Liver (tissue), 3 donors: Measurements from ENCODE around the gene MRPL52.

Experiments used
- EGR1 ChIP-seq, 2 donors: IDR thresholded peaks; 2 replicates each; pipeline ENCODE4 v1.6.1; 2016 to 2018; ENCODE audit warnings: antibody characterized with exemption in 2 of 2, low read depth in 2 of 2
- GABPA ChIP-seq, 2 donors: IDR thresholded peaks in 1 of 2; conservative IDR thresholded peaks in 1 of 2; 2 replicates each; pipeline ENCODE4 v1.6.1; 2016; ENCODE audit warnings: antibody characterized with exemption in 2 of 2, mild to moderate bottlenecking in 1 of 2, moderate library complexity in 1 of 2
- HNF4G ChIP-seq: IDR thresholded peaks from 2 replicates; pipeline ENCODE4 v1.6.1; 2016; ENCODE audit warnings: antibody characterized with exemption
- JUND ChIP-seq, 2 donors: IDR thresholded peaks; 2 replicates each; pipeline ENCODE4 v1.6.1; 2016; ENCODE audit warnings: antibody characterized with exemption in 2 of 2
- NR2F2 ChIP-seq: IDR thresholded peaks from 2 replicates; pipeline ENCODE4 v1.6.1; 2016; ENCODE audit warnings: antibody characterized with exemption
- RAD21 ChIP-seq, 2 donors: IDR thresholded peaks; 2 replicates each; pipeline ENCODE4 v1.6.1; 2016; ENCODE audit warnings: antibody characterized with exemption in 2 of 2, mild to moderate bottlenecking in 2 of 2
- RXRA ChIP-seq, 2 donors: IDR thresholded peaks; 2 replicates each; pipeline ENCODE4 v1.6.1; 2017 to 2018; ENCODE audit warnings: antibody characterized with exemption in 2 of 2, mild to moderate bottlenecking in 1 of 2
- TAF1 ChIP-seq: conservative IDR thresholded peaks from 2 replicates; pipeline ENCODE4 v1.6.1; 2016; ENCODE audit warnings: antibody characterized with exemption, mild to moderate bottlenecking
- YY1 ChIP-seq: IDR thresholded peaks from 2 replicates; pipeline ENCODE4 v1.6.1; 2016; ENCODE audit warnings: antibody characterized with exemption, mild to moderate bottlenecking
- TF ChIP-seq, protein P1 (sequence below): IDR thresholded peaks from 2 replicates; pipeline ENCODE4 v1.6.1; 2016; ENCODE audit warnings: antibody characterized with exemption
- TF ChIP-seq, protein P2 (sequence below): fragments of 150-350 bp; IDR thresholded peaks from 2 replicates; pipeline ENCODE4 v1.5.1; 2017; ENCODE audit warnings: improper control_type of control experiment, low read depth, low read length; ENCODE audit not compliant: missing input control
- TF ChIP-seq, protein P3 (sequence below): IDR thresholded peaks from 2 replicates; pipeline ENCODE4 v1.6.1; 2016; ENCODE audit warnings: antibody characterized with exemption, mild to moderate bottlenecking
- TF ChIP-seq, protein P4 (sequence below): IDR thresholded peaks from 2 replicates; pipeline ENCODE4 v1.6.1; 2016; ENCODE audit warnings: antibody characterized with exemption
- TF ChIP-seq, protein P5 (sequence below): IDR thresholded peaks from 2 replicates; pipeline ENCODE4 v1.6.1; 2016; ENCODE audit warnings: antibody characterized with exemption
- donor health status: healthy.
- donor health status: healthy.

DNA sequence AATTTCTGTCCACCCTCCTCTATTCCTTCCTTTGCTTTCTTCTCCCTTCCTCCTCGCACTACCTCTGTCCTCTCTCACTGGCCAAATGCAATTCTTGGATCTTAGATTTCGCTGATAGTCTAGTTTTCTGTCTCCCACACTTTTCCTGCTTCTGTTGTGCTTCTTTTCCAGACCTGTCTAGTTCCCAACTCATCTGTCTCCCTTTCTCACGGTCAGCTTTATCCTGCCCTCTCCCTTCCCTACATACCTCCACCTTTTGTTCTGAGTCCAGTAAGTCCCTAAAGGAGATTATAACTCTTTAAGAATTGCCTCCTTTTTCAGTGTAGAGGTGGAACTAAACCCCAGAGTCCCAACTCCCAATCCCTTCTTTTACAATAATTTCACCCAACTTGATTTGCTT is 5.8 kb downstream of the MRPL52 start:
- TF ChIP-seq, protein P1, sequence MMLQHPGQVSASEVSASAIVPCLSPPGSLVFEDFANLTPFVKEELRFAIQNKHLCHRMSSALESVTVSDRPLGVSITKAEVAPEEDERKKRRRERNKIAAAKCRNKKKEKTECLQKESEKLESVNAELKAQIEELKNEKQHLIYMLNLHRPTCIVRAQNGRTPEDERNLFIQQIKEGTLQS = no peak
- TF ChIP-seq, protein P2, sequence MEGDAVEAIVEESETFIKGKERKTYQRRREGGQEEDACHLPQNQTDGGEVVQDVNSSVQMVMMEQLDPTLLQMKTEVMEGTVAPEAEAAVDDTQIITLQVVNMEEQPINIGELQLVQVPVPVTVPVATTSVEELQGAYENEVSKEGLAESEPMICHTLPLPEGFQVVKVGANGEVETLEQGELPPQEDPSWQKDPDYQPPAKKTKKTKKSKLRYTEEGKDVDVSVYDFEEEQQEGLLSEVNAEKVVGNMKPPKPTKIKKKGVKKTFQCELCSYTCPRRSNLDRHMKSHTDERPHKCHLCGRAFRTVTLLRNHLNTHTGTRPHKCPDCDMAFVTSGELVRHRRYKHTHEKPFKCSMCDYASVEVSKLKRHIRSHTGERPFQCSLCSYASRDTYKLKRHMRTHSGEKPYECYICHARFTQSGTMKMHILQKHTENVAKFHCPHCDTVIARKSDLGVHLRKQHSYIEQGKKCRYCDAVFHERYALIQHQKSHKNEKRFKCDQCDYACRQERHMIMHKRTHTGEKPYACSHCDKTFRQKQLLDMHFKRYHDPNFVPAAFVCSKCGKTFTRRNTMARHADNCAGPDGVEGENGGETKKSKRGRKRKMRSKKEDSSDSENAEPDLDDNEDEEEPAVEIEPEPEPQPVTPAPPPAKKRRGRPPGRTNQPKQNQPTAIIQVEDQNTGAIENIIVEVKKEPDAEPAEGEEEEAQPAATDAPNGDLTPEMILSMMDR = no peak
- TF ChIP-seq JUND (IDR thresholded peaks at IDR 0.05) (no peak), TAF1 (no peak), GABPA (IDR thresholded peaks at IDR 0.05 in 1 of 2, conservative IDR thresholded peaks at IDR 0.05 in 1 of 2) (no peak), YY1 (no peak), RAD21 (IDR thresholded peaks at IDR 0.05) (no peak), RXRA (IDR thresholded peaks at IDR 0.05) (no peak), HNF4G (no peak), NR2F2 (no peak), EGR1 (IDR thresholded peaks at IDR 0.05; ENCODE audit: low read depth in 2 of 2) (no peak)
- TF ChIP-seq, protein P3, sequence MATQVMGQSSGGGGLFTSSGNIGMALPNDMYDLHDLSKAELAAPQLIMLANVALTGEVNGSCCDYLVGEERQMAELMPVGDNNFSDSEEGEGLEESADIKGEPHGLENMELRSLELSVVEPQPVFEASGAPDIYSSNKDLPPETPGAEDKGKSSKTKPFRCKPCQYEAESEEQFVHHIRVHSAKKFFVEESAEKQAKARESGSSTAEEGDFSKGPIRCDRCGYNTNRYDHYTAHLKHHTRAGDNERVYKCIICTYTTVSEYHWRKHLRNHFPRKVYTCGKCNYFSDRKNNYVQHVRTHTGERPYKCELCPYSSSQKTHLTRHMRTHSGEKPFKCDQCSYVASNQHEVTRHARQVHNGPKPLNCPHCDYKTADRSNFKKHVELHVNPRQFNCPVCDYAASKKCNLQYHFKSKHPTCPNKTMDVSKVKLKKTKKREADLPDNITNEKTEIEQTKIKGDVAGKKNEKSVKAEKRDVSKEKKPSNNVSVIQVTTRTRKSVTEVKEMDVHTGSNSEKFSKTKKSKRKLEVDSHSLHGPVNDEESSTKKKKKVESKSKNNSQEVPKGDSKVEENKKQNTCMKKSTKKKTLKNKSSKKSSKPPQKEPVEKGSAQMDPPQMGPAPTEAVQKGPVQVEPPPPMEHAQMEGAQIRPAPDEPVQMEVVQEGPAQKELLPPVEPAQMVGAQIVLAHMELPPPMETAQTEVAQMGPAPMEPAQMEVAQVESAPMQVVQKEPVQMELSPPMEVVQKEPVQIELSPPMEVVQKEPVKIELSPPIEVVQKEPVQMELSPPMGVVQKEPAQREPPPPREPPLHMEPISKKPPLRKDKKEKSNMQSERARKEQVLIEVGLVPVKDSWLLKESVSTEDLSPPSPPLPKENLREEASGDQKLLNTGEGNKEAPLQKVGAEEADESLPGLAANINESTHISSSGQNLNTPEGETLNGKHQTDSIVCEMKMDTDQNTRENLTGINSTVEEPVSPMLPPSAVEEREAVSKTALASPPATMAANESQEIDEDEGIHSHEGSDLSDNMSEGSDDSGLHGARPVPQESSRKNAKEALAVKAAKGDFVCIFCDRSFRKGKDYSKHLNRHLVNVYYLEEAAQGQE = no peak
- TF ChIP-seq, protein P4, sequence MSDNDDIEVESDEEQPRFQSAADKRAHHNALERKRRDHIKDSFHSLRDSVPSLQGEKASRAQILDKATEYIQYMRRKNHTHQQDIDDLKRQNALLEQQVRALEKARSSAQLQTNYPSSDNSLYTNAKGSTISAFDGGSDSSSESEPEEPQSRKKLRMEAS = no peak
- TF ChIP-seq, protein P5, sequence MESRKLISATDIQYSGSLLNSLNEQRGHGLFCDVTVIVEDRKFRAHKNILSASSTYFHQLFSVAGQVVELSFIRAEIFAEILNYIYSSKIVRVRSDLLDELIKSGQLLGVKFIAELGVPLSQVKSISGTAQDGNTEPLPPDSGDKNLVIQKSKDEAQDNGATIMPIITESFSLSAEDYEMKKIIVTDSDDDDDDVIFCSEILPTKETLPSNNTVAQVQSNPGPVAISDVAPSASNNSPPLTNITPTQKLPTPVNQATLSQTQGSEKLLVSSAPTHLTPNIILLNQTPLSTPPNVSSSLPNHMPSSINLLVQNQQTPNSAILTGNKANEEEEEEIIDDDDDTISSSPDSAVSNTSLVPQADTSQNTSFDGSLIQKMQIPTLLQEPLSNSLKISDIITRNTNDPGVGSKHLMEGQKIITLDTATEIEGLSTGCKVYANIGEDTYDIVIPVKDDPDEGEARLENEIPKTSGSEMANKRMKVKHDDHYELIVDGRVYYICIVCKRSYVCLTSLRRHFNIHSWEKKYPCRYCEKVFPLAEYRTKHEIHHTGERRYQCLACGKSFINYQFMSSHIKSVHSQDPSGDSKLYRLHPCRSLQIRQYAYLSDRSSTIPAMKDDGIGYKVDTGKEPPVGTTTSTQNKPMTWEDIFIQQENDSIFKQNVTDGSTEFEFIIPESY = no peak
